Measurements from ENCODE around the gene PACS1. TPM values are rescaled to one million over a fixed set of nuclear protein-coding genes. Genes with fewer than 3 reads are reported as not detected.

The PACS1 gene
- polyA plus RNA-seq, 1 donor (not counting 4 experiments of a cell fraction or from before 2014, with no cell fraction given) = 14.9 TPM

DNA sequence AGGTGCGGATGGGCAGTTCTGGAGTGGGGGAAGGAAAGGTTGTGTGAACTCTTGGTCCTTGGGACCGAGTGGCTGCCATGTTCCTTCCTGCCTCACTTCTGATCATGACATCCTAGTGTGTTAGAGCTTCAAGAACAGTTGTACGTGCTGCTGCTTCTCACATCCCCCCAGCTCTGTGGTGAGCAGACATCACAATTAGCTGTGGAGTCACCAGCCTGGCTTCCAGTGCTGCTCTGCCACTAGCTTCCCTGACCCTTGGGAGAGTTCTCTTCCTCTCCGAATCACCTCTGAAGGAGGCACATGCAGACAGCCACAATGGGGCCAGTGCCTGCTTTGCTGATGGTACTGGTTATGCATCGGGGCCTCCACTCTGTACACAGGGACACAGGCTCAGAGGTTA, 192.1 kb downstream of the PACS1 start:
- peaks cover 2% of the 10 kb centered on the region for H4K20me1 ChIP-seq (ENCODE audit: control insufficient read depth, extremely low read depth, insufficient read depth, low read length)
- H3K36me3 ChIP-seq (ENCODE audit: control insufficient read depth in 2 of 2, extremely low read depth in 1 of 2, insufficient read depth in 2 of 2, low read length in 2 of 2) = peaks cover 43 to 46% of the 10 kb centered on the region in 2 experiments
- H3K9me3 ChIP-seq (ENCODE audit: control insufficient read depth, low read depth, low read length) = no peaks in the 10 kb centered on the region
- no peak overlapping the region for H3K4me2 ChIP-seq (ENCODE audit: control insufficient read depth, extremely low read depth, insufficient read depth, low read depth, low read length)
- DNase-seq (ENCODE audit: low read depth, low spot score) (no peak), FAIRE-seq (no peak)
- peaks cover 7% of the 10 kb centered on the region for H3K4me1 ChIP-seq (ENCODE audit: control insufficient read depth, extremely low read depth, insufficient read depth, low read length)
- TF ChIP-seq EZH2 (IDR thresholded peaks at IDR 0.05; ENCODE audit: low read length) = no peak
- no peak overlapping the region for H2AFZ ChIP-seq (ENCODE audit: control insufficient read depth, low read length)
- H3K9ac ChIP-seq (ENCODE audit: control insufficient read depth, extremely low read depth, insufficient read depth, low read length) = no peak overlapping the region
- H3K79me2 ChIP-seq (ENCODE audit: control insufficient read depth, insufficient read depth, low read length) = peaks cover 13% of the 10 kb centered on the region
- dilution Hi-C loops (cut with MboI; ENCODE audit: extremely low pct_ligation_motif_present, low sequenced_read_pairs) = no loop called here
- no peaks in the 10 kb centered on the region for H3K27me3 ChIP-seq (ENCODE audit: control insufficient read depth, extremely low read depth, insufficient read depth, low read length)
- H3K9me1 ChIP-seq (ENCODE audit: control insufficient read depth, extremely low read depth, insufficient read depth, low read length) = no peaks in the 10 kb centered on the region
- no peak overlapping the region for H3K4me3 ChIP-seq (ENCODE audit: control insufficient read depth in 2 of 3, extremely low read depth in 1 of 3, insufficient read depth in 2 of 3, low read depth in 1 of 3, low read length in 3 of 3)
- no peak overlapping the region for H3K27ac ChIP-seq (ENCODE audit: control insufficient read depth, insufficient read depth, low read length)

DNA sequence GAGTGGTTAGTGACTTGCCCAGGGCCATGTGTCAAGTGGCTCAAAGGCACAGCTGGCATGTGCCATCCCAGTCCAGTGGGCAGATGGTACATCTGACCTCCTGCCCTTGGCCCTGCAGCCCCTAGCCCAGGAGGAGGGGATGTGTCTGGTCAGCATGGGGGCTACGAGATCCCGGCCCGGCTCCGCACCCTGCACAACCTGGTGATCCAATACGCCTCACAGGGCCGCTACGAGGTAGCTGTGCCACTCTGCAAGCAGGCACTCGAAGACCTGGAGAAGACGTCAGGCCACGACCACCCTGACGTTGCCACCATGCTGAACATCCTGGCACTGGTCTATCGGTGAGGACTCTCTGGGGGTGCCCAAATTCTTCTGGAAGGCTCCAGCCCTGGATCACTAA, 192.6 kb downstream of the PACS1 start:
- H2AFZ ChIP-seq (ENCODE audit: control insufficient read depth, low read length) = no peak overlapping the region
- H3K4me3 ChIP-seq (ENCODE audit: control insufficient read depth in 2 of 3, extremely low read depth in 1 of 3, insufficient read depth in 2 of 3, low read depth in 1 of 3, low read length in 3 of 3) = no peak overlapping the region
- no peaks in the 10 kb centered on the region for H3K27me3 ChIP-seq (ENCODE audit: control insufficient read depth, extremely low read depth, insufficient read depth, low read length)
- no peak overlapping the region for H3K27ac ChIP-seq (ENCODE audit: control insufficient read depth, insufficient read depth, low read length)
- FAIRE-seq = no peak
- peaks cover 13% of the 10 kb centered on the region for H3K79me2 ChIP-seq (ENCODE audit: control insufficient read depth, insufficient read depth, low read length)
- no peaks in the 10 kb centered on the region for H3K9me3 ChIP-seq (ENCODE audit: control insufficient read depth, low read depth, low read length)
- peaks cover 2% of the 10 kb centered on the region for H4K20me1 ChIP-seq (ENCODE audit: control insufficient read depth, extremely low read depth, insufficient read depth, low read length)
- dilution Hi-C loops (cut with MboI; ENCODE audit: extremely low pct_ligation_motif_present, low sequenced_read_pairs) = no loop called here
- peaks cover 43 to 46% of the 10 kb centered on the region in 2 experiments for H3K36me3 ChIP-seq (ENCODE audit: control insufficient read depth in 2 of 2, extremely low read depth in 1 of 2, insufficient read depth in 2 of 2, low read length in 2 of 2)
- H3K4me1 ChIP-seq (ENCODE audit: control insufficient read depth, extremely low read depth, insufficient read depth, low read length) = peaks cover 7% of the 10 kb centered on the region
- no peaks in the 10 kb centered on the region for H3K9me1 ChIP-seq (ENCODE audit: control insufficient read depth, extremely low read depth, insufficient read depth, low read length)
- no peak for TF ChIP-seq EZH2 (IDR thresholded peaks at IDR 0.05; ENCODE audit: low read length)
- TF ChIP-seq, protein P1, sequence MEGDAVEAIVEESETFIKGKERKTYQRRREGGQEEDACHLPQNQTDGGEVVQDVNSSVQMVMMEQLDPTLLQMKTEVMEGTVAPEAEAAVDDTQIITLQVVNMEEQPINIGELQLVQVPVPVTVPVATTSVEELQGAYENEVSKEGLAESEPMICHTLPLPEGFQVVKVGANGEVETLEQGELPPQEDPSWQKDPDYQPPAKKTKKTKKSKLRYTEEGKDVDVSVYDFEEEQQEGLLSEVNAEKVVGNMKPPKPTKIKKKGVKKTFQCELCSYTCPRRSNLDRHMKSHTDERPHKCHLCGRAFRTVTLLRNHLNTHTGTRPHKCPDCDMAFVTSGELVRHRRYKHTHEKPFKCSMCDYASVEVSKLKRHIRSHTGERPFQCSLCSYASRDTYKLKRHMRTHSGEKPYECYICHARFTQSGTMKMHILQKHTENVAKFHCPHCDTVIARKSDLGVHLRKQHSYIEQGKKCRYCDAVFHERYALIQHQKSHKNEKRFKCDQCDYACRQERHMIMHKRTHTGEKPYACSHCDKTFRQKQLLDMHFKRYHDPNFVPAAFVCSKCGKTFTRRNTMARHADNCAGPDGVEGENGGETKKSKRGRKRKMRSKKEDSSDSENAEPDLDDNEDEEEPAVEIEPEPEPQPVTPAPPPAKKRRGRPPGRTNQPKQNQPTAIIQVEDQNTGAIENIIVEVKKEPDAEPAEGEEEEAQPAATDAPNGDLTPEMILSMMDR (optimal IDR thresholded peaks at IDR 0.05 in 1 of 3, IDR thresholded peaks at IDR 0.05 in 1 of 3, conservative IDR thresholded peaks at IDR 0.05 in 1 of 3; ENCODE audit: extremely low read depth in 1 of 3, insufficient read depth in 2 of 3, low read length in 3 of 3) = no peak
- no peak for DNase-seq (ENCODE audit: low read depth, low spot score)
- H3K4me2 ChIP-seq (ENCODE audit: control insufficient read depth, extremely low read depth, insufficient read depth, low read depth, low read length) = no peak overlapping the region
- no peak overlapping the region for H3K9ac ChIP-seq (ENCODE audit: control insufficient read depth, extremely low read depth, insufficient read depth, low read length)

DNA sequence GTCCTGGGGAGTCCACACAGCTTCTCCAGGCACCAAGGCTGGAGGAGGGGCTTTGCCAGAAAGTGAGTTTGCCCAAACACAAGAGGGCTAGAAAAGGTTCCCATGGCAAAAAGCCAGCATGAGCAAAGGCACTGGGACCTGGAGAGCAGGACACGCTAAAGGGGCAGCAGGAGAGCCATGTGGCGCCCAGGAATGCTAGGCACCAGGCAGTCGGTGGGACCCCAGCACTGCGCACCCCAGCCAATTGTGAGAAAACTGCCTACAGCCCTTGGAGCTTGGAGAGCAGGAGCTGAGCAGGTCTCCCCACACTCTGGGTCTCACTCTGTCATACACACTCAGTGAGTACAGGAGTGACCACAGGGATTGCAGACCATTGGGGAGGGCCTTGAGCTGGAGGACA, 193.2 kb downstream of the PACS1 start:
- Histone ChIP-seq H3K79me2 (ENCODE audit: control insufficient read depth, insufficient read depth, low read length) (peaks cover 11% of the 10 kb centered on the region), H3K9me1 (ENCODE audit: control insufficient read depth, extremely low read depth, insufficient read depth, low read length) (no peaks in the 10 kb centered on the region), H3K36me3 (ENCODE audit: control insufficient read depth in 2 of 2, extremely low read depth in 1 of 2, insufficient read depth in 2 of 2, low read length in 2 of 2) (peaks cover 43 to 46% of the 10 kb centered on the region in 2 experiments), H2AFZ (ENCODE audit: control insufficient read depth, low read length) (no peak overlapping the region), H3K9me3 (ENCODE audit: control insufficient read depth, low read depth, low read length) (no peaks in the 10 kb centered on the region), H3K27me3 (ENCODE audit: control insufficient read depth, extremely low read depth, insufficient read depth, low read length) (no peaks in the 10 kb centered on the region), H3K27ac (ENCODE audit: control insufficient read depth, insufficient read depth, low read length) (no peak overlapping the region), H3K4me3 (ENCODE audit: control insufficient read depth in 2 of 3, extremely low read depth in 1 of 3, insufficient read depth in 2 of 3, low read depth in 1 of 3, low read length in 3 of 3) (no peak overlapping the region), H3K4me2 (ENCODE audit: control insufficient read depth, extremely low read depth, insufficient read depth, low read depth, low read length) (no peak overlapping the region), H3K9ac (ENCODE audit: control insufficient read depth, extremely low read depth, insufficient read depth, low read length) (no peak overlapping the region), H4K20me1 (ENCODE audit: control insufficient read depth, extremely low read depth, insufficient read depth, low read length) (peaks cover 2% of the 10 kb centered on the region), H3K4me1 (ENCODE audit: control insufficient read depth, extremely low read depth, insufficient read depth, low read length) (peaks cover 10% of the 10 kb centered on the region)
- dilution Hi-C loops (cut with MboI; ENCODE audit: extremely low pct_ligation_motif_present, low sequenced_read_pairs) = no loop called here
- FAIRE-seq (no peak), DNase-seq (ENCODE audit: low read depth, low spot score) (no peak)
- TF ChIP-seq EZH2 (IDR thresholded peaks at IDR 0.05; ENCODE audit: low read length) = no peak
- TF ChIP-seq, protein P1 (optimal IDR thresholded peaks at IDR 0.05 in 1 of 3, IDR thresholded peaks at IDR 0.05 in 1 of 3, conservative IDR thresholded peaks at IDR 0.05 in 1 of 3; ENCODE audit: extremely low read depth in 1 of 3, insufficient read depth in 2 of 3, low read length in 3 of 3) = no peak
